ENCODE measurements around the gene ITM2B.

ITM2B gene

DNA sequence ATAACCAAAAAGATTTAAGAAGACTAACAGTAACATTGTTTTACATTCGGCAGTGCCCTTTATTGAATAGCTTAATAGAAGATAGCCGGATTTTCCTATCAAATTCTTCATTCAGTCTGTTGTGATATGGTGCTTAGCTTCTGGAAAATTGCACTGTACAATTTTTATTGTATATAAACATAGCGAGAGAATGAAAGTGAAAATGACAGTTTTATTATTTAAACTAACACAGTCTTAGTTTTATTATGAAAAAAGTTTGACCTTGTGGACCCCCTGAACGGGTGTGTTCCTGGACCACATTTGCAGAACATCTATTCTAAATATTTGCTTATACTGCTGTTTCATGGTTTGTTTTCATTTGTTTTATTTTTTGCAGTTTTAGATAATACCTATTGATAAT lies 8.6 kb downstream of the ITM2B start:
- TF ChIP-seq YY1 (IDR thresholded peaks at IDR 0.05; ENCODE audit: low read depth) = no peak
- TF ChIP-seq EGR1 (IDR thresholded peaks at IDR 0.05) = no peak
- TF ChIP-seq NFIC (IDR thresholded peaks at IDR 0.05) = no peak
- TF ChIP-seq, protein P1, sequence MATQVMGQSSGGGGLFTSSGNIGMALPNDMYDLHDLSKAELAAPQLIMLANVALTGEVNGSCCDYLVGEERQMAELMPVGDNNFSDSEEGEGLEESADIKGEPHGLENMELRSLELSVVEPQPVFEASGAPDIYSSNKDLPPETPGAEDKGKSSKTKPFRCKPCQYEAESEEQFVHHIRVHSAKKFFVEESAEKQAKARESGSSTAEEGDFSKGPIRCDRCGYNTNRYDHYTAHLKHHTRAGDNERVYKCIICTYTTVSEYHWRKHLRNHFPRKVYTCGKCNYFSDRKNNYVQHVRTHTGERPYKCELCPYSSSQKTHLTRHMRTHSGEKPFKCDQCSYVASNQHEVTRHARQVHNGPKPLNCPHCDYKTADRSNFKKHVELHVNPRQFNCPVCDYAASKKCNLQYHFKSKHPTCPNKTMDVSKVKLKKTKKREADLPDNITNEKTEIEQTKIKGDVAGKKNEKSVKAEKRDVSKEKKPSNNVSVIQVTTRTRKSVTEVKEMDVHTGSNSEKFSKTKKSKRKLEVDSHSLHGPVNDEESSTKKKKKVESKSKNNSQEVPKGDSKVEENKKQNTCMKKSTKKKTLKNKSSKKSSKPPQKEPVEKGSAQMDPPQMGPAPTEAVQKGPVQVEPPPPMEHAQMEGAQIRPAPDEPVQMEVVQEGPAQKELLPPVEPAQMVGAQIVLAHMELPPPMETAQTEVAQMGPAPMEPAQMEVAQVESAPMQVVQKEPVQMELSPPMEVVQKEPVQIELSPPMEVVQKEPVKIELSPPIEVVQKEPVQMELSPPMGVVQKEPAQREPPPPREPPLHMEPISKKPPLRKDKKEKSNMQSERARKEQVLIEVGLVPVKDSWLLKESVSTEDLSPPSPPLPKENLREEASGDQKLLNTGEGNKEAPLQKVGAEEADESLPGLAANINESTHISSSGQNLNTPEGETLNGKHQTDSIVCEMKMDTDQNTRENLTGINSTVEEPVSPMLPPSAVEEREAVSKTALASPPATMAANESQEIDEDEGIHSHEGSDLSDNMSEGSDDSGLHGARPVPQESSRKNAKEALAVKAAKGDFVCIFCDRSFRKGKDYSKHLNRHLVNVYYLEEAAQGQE (IDR thresholded peaks at IDR 0.05; ENCODE audit: low read depth) = no peak
- no peak for TF ChIP-seq ZBTB7A (IDR thresholded peaks at IDR 0.05; ENCODE audit: low read depth)
- TF ChIP-seq, protein P2, sequence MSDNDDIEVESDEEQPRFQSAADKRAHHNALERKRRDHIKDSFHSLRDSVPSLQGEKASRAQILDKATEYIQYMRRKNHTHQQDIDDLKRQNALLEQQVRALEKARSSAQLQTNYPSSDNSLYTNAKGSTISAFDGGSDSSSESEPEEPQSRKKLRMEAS (IDR thresholded peaks at IDR 0.05) = no peak
- TF ChIP-seq TCF12 (IDR thresholded peaks at IDR 0.05; ENCODE audit: low read depth) = no peak
- no peak for TF ChIP-seq TAF1 (IDR thresholded peaks at IDR 0.05; ENCODE audit: low read depth)
- TF ChIP-seq, protein P3, sequence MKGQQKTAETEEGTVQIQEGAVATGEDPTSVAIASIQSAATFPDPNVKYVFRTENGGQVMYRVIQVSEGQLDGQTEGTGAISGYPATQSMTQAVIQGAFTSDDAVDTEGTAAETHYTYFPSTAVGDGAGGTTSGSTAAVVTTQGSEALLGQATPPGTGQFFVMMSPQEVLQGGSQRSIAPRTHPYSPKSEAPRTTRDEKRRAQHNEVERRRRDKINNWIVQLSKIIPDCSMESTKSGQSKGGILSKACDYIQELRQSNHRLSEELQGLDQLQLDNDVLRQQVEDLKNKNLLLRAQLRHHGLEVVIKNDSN (IDR thresholded peaks at IDR 0.05) = no peak
- no peak for TF ChIP-seq RAD21 (IDR thresholded peaks at IDR 0.05; ENCODE audit: low read depth)
- no peak for TF ChIP-seq EP300 (IDR thresholded peaks at IDR 0.05; ENCODE audit: borderline replicate concordance)
- no peak for TF ChIP-seq CREB1 (IDR thresholded peaks at IDR 0.05; ENCODE audit: low read depth)

DNA sequence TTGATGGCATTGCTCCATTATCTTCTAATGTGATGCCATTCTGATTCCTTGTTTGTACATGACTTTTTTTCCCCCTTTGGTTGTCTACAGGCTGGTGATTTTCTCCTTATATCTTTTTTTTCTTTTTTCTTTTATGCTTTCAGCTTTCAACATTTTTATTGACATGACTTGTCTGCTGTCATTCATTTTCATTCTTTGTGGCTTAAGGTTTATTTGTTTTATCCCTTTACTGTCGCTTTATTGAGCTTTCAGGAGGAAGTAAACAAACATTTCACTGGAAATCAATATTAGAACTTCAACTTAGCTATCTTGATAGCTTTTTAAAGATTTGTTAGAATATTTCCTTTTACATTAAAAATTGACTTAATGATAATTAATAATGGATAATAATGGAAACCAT lies 9.7 kb downstream of the ITM2B start:
- no peak for TF ChIP-seq TAF1 (IDR thresholded peaks at IDR 0.05; ENCODE audit: low read depth)
- TF ChIP-seq CREB1 (IDR thresholded peaks at IDR 0.05; ENCODE audit: low read depth) = no peak
- no peak for TF ChIP-seq RAD21 (IDR thresholded peaks at IDR 0.05; ENCODE audit: low read depth)
- no peak for TF ChIP-seq FOXM1 (IDR thresholded peaks at IDR 0.05; ENCODE audit: borderline replicate concordance, low read depth)
- TF ChIP-seq, protein P1 (IDR thresholded peaks at IDR 0.05; ENCODE audit: low read depth) = no peak
- TF ChIP-seq YY1 (IDR thresholded peaks at IDR 0.05; ENCODE audit: low read depth) = no peak
- TF ChIP-seq EGR1 (IDR thresholded peaks at IDR 0.05) = no peak
- TF ChIP-seq NFIC (IDR thresholded peaks at IDR 0.05) = no peak
- TF ChIP-seq, protein P3 (IDR thresholded peaks at IDR 0.05) = no peak
- TF ChIP-seq EP300 (IDR thresholded peaks at IDR 0.05; ENCODE audit: borderline replicate concordance) = no peak
- TF ChIP-seq CEBPB (IDR thresholded peaks at IDR 0.05) = no peak
- TF ChIP-seq TEAD4 (IDR thresholded peaks at IDR 0.05) = no peak
- no peak for TF ChIP-seq ZBTB7A (IDR thresholded peaks at IDR 0.05; ENCODE audit: low read depth)
- no peak for TF ChIP-seq TCF12 (IDR thresholded peaks at IDR 0.05; ENCODE audit: low read depth)
- TF ChIP-seq, protein P2 (IDR thresholded peaks at IDR 0.05) = no peak

DNA sequence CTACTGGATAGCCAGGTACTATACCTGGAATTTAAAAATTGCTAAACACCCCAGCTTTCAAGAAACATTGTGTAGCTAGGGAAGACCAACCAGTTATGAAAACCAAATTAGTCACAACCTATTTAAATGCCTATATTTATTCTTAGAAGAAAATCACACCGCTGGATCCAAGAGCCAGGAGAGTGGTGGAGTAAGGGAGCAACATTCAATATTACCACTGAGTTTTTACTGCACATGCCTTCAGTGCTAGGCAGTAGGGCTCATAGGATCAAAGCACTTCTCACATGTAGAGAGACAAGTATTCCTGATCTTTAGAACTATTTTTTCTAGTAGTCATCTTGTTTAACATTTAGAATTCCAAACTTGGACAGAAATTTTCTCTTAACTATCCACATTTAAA lies 11.2 kb downstream of the ITM2B start:
- TF ChIP-seq EP300 (IDR thresholded peaks at IDR 0.05; ENCODE audit: borderline replicate concordance) = no peak
- TF ChIP-seq, protein P3 (IDR thresholded peaks at IDR 0.05) = no peak
- TF ChIP-seq TEAD4 (IDR thresholded peaks at IDR 0.05) = no peak
- TF ChIP-seq YY1 (IDR thresholded peaks at IDR 0.05; ENCODE audit: low read depth) = no peak
- no peak for TF ChIP-seq ZBTB7A (IDR thresholded peaks at IDR 0.05; ENCODE audit: low read depth)
- TF ChIP-seq TCF12 (IDR thresholded peaks at IDR 0.05; ENCODE audit: low read depth) = no peak
- TF ChIP-seq RAD21 (IDR thresholded peaks at IDR 0.05; ENCODE audit: low read depth) = no peak
- TF ChIP-seq, protein P1 (IDR thresholded peaks at IDR 0.05; ENCODE audit: low read depth) = no peak
- TF ChIP-seq TAF1 (IDR thresholded peaks at IDR 0.05; ENCODE audit: low read depth) = no peak
- no peak for TF ChIP-seq NFIC (IDR thresholded peaks at IDR 0.05)

DNA sequence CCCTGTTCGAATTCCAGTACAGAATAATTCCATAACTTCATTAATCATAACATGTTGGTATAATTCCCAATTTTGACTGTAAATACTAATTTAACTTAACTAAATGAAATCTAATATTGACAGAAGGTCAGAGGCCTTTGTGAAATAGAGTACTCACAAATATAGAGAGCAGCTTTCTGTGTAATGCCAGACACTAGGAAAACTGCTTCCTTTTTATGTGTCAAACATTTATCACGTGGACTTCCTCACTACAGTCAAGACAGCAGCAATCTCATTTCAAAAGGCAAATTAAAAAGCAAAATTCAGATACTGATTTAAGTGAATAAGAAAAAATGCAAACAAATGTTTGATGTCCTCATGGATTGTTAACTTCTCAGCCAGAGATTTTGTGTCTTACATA lies 13.1 kb downstream of the ITM2B start:
- TF ChIP-seq CREB1 (IDR thresholded peaks at IDR 0.05; ENCODE audit: low read depth) = no peak
- no peak for TF ChIP-seq NFIC (IDR thresholded peaks at IDR 0.05)
- TF ChIP-seq, protein P1 (IDR thresholded peaks at IDR 0.05; ENCODE audit: low read depth) = no peak
- TF ChIP-seq CEBPB (IDR thresholded peaks at IDR 0.05) = no peak
- TF ChIP-seq TAF1 (IDR thresholded peaks at IDR 0.05; ENCODE audit: low read depth) = no peak
- no peak for TF ChIP-seq EGR1 (IDR thresholded peaks at IDR 0.05)
- TF ChIP-seq, protein P3 (IDR thresholded peaks at IDR 0.05) = no peak
- no peak for TF ChIP-seq RAD21 (IDR thresholded peaks at IDR 0.05; ENCODE audit: low read depth)
- TF ChIP-seq EP300 (IDR thresholded peaks at IDR 0.05; ENCODE audit: borderline replicate concordance) = no peak
- no peak for TF ChIP-seq TEAD4 (IDR thresholded peaks at IDR 0.05)
- no peak for TF ChIP-seq YY1 (IDR thresholded peaks at IDR 0.05; ENCODE audit: low read depth)
- no peak for TF ChIP-seq ZBTB7A (IDR thresholded peaks at IDR 0.05; ENCODE audit: low read depth)
- TF ChIP-seq FOXM1 (IDR thresholded peaks at IDR 0.05; ENCODE audit: borderline replicate concordance, low read depth) = no peak
- TF ChIP-seq, protein P2 (IDR thresholded peaks at IDR 0.05) = no peak
- TF ChIP-seq TCF12 (IDR thresholded peaks at IDR 0.05; ENCODE audit: low read depth) = no peak
